ENCODE results near the gene SHB.
"Not testable (repeated sequence)": the region's sequence is repeated elsewhere in the genome, so short reads cannot be mapped to it uniquely, and the experiment has no call there.

SHB gene

GRCh38 chr9:38062498-38063362 is 6.3 kb downstream of the SHB start:
- DNase-seq = no peak

- DNase-seq = no peak
These were observed 6.9 kb downstream of the SHB start for GRCh38 chr9:38062106-38062497.

GRCh38 chr9:38061326-38061977 is 7.6 kb downstream of the SHB start:
- DNase-seq = no peak

- DNase-seq = no peak
These were observed 8.3 kb downstream of the SHB start for GRCh38 chr9:38060681-38061080.

- no peak for DNase-seq
These were observed 9.6 kb downstream of the SHB start for GRCh38 chr9:38059233-38059936.

DNA sequence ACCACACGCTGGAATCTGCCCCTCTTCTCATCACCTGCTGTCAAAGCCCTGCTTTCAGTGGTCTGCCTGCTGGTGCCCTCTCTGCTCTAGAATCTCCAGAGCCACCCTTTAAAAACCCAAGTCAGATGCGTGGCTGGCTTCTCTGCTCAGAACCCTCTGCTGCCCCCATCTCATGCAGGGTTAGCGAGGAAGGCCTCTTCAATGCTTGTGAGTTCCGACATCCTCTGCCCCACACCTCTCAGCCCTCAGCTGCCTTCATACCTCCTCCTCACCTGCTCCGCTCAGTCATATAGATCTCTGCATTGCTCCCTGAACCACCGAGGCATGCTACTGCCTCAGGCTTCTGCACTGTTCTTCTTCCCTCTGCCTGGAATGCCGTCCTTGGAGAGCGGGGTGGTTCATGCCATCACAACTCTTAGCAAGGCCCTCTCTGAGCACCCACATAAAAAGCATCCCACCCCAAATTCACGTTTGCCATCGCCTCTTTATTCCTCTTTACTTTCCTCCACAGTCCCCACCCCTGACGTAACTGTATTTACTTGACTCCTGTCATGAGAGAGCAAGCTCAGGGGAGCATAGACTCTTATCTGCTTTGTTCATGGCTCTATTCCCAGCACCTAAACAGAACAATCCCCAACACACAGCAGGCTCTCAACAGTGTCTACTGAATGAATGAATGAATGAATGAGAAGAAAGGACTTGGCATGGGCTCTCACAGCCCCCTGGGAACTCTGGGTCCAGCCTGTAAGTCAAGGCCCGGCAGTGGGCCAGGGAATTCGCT is 10.4 kb downstream of the SHB start:
- DNase-seq = no peak

GRCh38 chr9:38057416-38058195 is 11.4 kb downstream of the SHB start:
- DNase-seq = peak; percentile 21

DNA sequence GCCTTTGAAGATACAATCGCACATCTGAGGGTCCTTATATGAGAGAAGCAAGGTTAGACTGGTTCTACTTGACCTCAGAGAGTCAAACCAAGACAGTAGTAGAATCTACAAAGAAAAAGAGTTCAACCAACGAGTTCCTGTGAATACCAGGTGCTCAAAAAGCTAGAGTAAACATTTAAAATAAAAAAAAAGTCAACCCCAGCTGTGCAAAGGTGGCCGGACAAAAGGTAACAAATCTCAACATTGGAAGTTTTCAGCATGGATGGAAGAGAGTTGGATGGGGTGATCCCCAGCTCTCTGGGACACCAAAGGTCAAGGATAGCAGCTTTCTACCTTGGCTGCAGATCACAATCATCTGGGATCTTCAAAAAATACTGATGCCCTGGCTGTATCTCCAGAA is 14.4 kb downstream of the SHB start:
- no peak for DNase-seq

- DNase-seq = no peak
These were observed 15.1 kb downstream of the SHB start for GRCh38 chr9:38053697-38054461.

DNA sequence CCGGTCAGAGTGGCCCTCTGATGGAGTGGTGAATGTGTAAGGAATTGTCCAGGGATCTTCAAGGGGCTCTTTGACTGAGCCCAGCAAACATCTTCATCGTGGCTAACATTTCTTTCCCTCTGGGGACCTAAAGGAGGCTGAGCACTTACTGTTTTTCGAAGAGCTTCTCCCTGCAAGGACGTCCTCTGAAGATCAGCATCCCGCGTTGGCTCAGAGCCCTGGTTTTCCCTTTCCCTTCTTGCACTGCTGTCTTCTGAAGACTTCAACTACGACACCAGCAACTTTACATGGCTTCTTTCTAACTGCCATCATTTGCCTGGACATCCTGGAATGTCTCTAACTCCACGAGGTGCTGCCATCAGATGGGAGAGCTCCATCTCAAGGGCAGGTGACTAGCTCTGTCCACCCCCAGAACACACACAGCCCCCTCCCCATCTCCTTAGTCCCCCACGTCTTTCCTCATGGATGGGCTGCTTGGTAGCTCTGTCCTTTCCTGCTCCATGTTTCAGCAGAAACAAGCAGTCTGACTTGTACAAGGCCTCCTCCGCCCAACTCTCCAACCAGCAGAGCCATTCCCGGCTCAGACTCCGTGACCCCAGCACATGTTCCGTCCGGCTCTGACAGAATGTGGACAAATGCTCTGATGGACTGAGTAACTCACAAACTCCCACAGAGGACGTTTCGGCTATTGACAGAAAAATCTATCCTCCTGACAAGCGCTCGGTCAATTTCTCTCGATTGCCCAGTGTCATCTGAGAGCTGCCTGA is 17.1 kb downstream of the SHB start:
- no peak for DNase-seq

- no peak for DNase-seq
These were observed 20.6 kb downstream of the SHB start for GRCh38 chr9:38048316-38048969.

DNA sequence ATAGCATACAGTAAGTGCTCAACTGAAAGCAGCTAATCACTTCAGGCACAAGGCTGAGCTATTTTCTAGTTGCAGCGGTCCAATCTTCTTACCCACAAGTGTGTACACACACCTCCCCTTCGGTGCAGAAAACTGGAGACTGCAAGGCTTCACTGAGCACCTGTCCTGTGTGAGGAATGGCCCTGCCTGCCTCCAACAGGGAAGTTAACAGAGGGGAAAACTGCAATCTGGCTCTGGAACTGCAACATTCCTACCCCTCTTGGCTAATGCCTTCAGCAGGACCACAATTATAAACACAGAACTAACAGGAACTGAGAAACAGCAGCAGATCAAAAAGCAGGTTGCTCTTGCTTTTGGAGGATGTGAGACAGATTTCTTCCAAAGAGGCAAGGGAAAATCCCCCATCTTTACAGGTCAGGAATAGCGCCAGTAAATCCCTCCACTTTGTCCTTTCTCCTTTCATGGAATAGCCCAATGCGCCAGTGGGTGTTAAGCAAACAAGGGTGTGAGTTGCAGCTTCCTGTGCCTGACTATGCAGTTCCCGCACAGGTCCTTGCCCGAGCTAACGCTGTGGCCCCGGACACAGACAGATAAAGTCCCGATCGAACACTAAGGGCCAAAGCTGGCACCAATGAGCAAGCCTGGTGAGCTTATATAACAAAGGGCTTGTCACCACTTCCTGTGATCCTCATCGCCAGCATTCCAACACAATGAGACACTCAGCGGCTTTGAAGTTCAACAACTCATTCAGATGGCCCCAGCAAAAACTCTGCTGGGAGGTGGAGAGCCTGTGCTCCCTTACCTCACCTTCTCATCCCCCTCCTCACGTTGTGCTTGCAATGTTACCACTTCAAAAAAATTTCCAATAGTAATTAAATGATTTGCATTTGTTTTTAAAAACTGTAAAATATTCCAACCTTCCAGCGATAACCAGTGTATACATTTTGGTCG is 21.5 kb downstream of the SHB start:
- DNase-seq = peak; percentile 15

GRCh38 chr9:38046661-38047300 is 22.2 kb downstream of the SHB start:
- no peak for DNase-seq

GRCh38 chr9:38045939-38046338 is 23.1 kb downstream of the SHB start:
- not testable (repeated sequence) for DNase-seq

GRCh38 chr9:38044706-38045105 is 24.3 kb downstream of the SHB start:
- no peak for DNase-seq

DNA sequence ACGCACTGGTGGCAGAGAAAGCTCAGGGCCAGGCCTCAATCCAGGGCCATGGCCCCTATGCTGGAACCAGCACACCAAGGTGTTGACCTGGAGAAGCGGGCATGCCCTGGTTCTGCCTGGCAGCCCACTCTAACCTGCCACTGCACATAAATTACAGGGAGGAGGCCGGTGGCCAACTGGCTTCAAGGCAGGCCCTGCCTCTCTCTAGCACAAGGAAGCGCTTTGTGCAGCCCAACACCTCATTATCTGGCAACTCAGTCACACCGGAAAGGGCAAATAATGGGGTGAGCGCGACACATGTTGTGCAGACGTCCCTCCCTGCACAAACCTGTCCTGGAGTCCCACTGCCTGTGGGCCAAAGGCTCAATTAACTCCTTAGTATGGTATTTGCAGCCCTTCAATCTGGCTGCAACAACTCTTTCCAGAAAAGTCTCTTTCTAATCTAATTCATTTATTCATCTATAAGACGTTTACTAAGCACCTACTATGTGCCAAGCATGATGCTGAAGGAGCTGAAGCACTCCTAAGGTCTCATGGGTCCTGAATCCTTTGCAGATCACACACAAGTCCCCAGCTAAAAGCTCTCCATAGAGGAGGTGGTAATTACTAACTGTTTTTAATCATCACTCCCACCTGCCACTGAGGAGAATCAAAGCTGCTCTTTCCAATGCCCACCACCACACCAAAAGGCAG is 24.9 kb downstream of the SHB start:
- no peak for DNase-seq

DNA sequence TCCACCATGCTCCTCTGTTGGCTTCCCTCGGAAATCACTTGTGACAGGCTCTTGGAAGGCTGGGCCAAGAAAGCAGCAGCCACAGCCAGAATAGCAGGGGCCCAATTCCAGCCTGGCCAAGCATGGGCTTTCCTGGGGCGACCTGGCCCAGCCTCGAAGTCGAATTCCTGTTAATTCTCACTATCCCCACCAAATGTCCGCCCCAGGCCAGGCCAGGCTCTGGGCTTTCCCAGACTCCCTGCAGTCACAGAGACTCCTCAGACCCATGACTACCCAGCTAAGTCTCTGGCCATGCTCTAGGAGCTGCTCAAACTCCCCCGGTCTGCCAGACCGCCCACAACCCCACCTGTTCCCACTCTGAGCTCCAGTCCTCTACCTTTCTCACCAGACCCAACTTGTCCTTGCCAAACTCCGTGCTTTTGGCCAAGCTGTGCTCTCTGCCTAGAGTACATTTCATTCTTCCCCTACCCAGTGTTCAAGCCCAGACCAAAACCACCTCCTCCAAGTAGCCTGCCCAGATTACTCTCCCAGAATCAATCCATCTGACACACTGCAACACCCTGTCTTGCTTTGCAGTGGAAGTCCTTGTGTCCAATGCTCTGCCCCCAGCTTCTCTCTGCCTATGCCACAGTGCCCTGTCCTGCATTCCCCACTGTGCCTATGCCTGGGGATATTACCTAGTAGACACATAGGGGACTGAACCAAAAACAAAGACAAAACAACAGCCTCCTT is 26.2 kb downstream of the SHB start:
- no peak for DNase-seq
